GM23248 (cell line): ENCODE data around the gene MAP3K6. TPM values are rescaled to one million over a fixed set of nuclear protein-coding genes. Genes with fewer than 3 reads are reported as not detected.
A peak's percentile ranks its signal among the peaks of the same experiment; 100 is the strongest.

ENCODE experiments used
- DNase-seq: peaks from one replicate; pipeline ENCODE4 v3.0.0-alpha.2; 2015
- H2AFZ ChIP-seq: fragments of 200-600 bp; sonication (generic); 2 replicates; pipeline ENCODE4 v1.6.1; 2016; ENCODE audit warnings: antibody characterized with exemption
- H3F3A ChIP-seq: fragments of 200-600 bp; sonication (generic); 2 replicates; pipeline ENCODE4 v1.6.1; 2016; ENCODE audit warnings: mild to moderate bottlenecking, antibody characterized with exemption, mixed run types; ENCODE audit not compliant: insufficient read depth
- H3K27ac ChIP-seq: fragments of 200-600 bp; sonication (generic); 2 replicates; pipeline ENCODE4 v1.5.1; 2016; ENCODE audit warnings: mild to moderate bottlenecking
- H3K27me3 ChIP-seq: fragments of 200-600 bp; sonication (generic); replicated peaks from 2 replicates; pipeline ENCODE4 v1.6.1; 2016; ENCODE audit warnings: mild to moderate bottlenecking; ENCODE audit not compliant: insufficient read depth
- H3K36me3 ChIP-seq: fragments of 200-600 bp; sonication (generic); 2 replicates; pipeline ENCODE4 v1.6.1; 2016; ENCODE audit warnings: low read depth, mild to moderate bottlenecking
- H3K4me1 ChIP-seq: fragments of 200-600 bp; sonication (generic); 2 replicates; pipeline ENCODE4 v1.6.1; 2016; ENCODE audit warnings: mild to moderate bottlenecking; ENCODE audit not compliant: insufficient read depth
- H3K4me2 ChIP-seq: fragments of 200-600 bp; sonication (generic); one replicate; pipeline ENCODE4 v1.6.1; 2016; ENCODE audit warnings: mild to moderate bottlenecking; ENCODE audit not compliant: unreplicated experiment
- H3K4me3 ChIP-seq: fragments of 200-600 bp; sonication (generic); 2 replicates; pipeline ENCODE4 v1.5.1; 2016; ENCODE audit warnings: mild to moderate bottlenecking
- H3K79me2 ChIP-seq: fragments of 200-600 bp; sonication (generic); 2 replicates; pipeline ENCODE4 v1.6.1; 2016; ENCODE audit warnings: mild to moderate bottlenecking; ENCODE audit not compliant: insufficient read depth
- H3K9ac ChIP-seq: fragments of 200-600 bp; sonication (generic); 2 replicates; pipeline ENCODE4 v1.6.1; 2016; ENCODE audit warnings: mild to moderate bottlenecking
- H3K9me2 ChIP-seq: fragments of 200-600 bp; sonication (generic); 2 replicates; pipeline ENCODE4 v1.6.1; 2016; ENCODE audit warnings: mixed run types, mild to moderate bottlenecking, moderate library complexity; ENCODE audit not compliant: insufficient read depth
- H3K9me3 ChIP-seq: fragments of 200-600 bp; sonication (generic); one replicate; pipeline ENCODE4 v1.6.1; 2017; ENCODE audit warnings: low read depth
- H4K20me1 ChIP-seq: fragments of 200-600 bp; sonication (generic); 2 replicates; pipeline ENCODE4 v1.6.0; 2016; ENCODE audit not compliant: insufficient read depth
- EZH2 ChIP-seq: fragments of 200-600 bp; sonication (generic); IDR thresholded peaks from 2 replicates; pipeline ENCODE4 v1.6.1; 2018; ENCODE audit warnings: antibody characterized with exemption, mild to moderate bottlenecking; ENCODE audit not compliant: insufficient read depth, poor library complexity, severe bottlenecking
- EZH2phosphoT487 ChIP-seq: fragments of 200-600 bp; sonication (generic); IDR thresholded peaks from 2 replicates; pipeline ENCODE4 v1.6.1; 2018; ENCODE audit warnings: antibody characterized with exemption, moderate library complexity, mild to moderate bottlenecking, low read depth; ENCODE audit not compliant: insufficient read depth
- WGBS, 2 experiments: methylation state at CpG; one replicate each; pipeline ENCODE4 v1.1.6; 2015 to 2017; ENCODE audit warnings: low lambda C conversion rate in 2 of 2, low coverage in 1 of 2; ENCODE audit errors: missing lambda C conversion rate in 2 of 2; 5-methylcytosine and 5-hydroxymethylcytosine counted together
- in situ Hi-C: fragments of 300-500 bp; cut with MboI; formaldehyde crosslinking; loops from 2 replicates; pipeline ENCODE4 v1.15.0; 2020
- polyA plus RNA-seq: library from polyadenylated mRNA; unstranded; fragments of >200 nt; fragmentation: Nextera tagmentation; extraction: Ambion mirVana; gene quantifications from 2 replicates; pipeline ENCODE4 v1.2.1, GENCODE V29; 2016
- total RNA-seq: library from RNA; depleted of rRNA; stranded (reverse); fragments of >200 nt; shearing (Covaris generic); gene quantifications from 2 replicates; pipeline ENCODE4 v1.2.3, GENCODE V29; 2014

Gene MAP3K6
- total and polyA plus RNA-seq, 2 experiments from 2014 or later: 13.7 to 40.3 TPM

DNA sequence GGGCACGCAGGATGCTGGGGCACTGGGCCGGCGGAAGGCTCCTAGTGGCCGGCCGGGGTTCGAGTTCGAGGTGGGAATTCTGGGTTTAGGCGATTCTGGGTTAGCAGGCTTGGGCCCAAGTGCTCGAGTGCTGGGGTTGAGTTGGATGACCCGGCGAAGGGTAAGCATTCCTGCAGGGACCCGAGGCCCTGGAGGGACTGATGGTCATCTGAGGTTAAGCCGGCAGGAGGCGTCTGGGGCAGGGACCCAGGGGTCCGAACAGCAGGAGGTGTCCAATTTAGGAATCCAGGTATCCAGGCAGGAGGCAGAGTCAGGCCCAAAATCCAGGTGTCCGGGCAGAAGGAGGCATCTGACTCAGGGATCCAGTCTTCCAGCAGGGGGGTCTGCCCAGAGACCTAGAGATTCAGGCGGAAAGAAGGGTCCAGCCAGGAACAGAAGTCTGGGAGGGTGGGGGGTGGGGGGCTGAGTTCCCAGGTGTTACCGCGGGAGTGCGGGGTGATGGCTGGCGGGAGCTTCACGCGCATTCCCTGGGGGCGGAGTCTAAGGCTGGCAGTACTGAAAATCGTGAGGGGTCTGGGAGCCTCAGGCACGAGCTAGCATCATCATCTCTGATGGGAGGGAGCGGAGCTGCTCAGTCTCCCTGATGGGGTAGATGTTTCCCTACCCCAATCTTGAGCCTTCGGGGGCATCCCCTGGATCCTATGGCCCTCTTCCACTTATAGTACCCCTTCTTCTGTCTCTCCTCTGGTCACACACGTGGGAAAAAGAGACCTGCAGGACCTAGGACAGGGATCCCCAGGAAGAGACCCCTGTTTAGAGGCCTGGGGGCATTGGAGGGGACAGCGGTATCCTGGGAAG is 26.2 kb upstream of the MAP3K6 start:
- Histone ChIP-seq H2AFZ (peak overlapping the region; percentile 78), H4K20me1 (no peaks in the 10 kb centered on the region), H3K27me3 (no peaks in the 10 kb centered on the region), H3K9ac (peak overlapping the region; percentile 84), H3K4me1 (peaks cover 12% of the 10 kb centered on the region), H3K4me2 (peak overlapping the region; percentile 79), H3K36me3 (no peaks in the 10 kb centered on the region), H3K27ac (no peak overlapping the region), H3K79me2 (no peaks in the 10 kb centered on the region), H3K9me2 (no peaks in the 10 kb centered on the region), H3F3A (peaks cover 6% of the 10 kb centered on the region; the same call in 1 of the 2 replicates), H3K9me3 (no peaks in the 10 kb centered on the region), H3K4me3 (peak overlapping the region; percentile 90)
- no peak for DNase-seq
- TF ChIP-seq EZH2phosphoT487: no peak
- no peak for TF ChIP-seq EZH2
- in situ Hi-C loops: loop anchor here (5.0 kb wide), 2 partner anchors 91 to 291 kb away; no protein-coding TSS in a partner anchor
- 31 to 32% methylated on average over 26 to 30 of the region's 30 CpGs for WGBS, 2 experiments

- 1% methylated on average over 63 of the region's 69 CpGs for WGBS, 2 experiments
- Histone ChIP-seq H3K9me2 (no peaks in the 10 kb centered on the region), H2AFZ (peak within 1 kb of the TSS; percentile 81), H3F3A (peaks cover 6% of the 10 kb centered on the region; the same call in 1 of the 2 replicates), H3K79me2 (no peaks in the 10 kb centered on the region), H3K9ac (peak within 1 kb of the TSS; percentile 84), H3K27me3 (no peaks in the 10 kb centered on the region), H3K4me3 (peak within 1 kb of the TSS; percentile 90), H3K4me2 (peak within 1 kb of the TSS; percentile 79), H3K36me3 (no peaks in the 10 kb centered on the region), H3K4me1 (peaks cover 12% of the 10 kb centered on the region), H3K9me3 (no peaks in the 10 kb centered on the region), H3K27ac (no peak within 1 kb of the TSS), H4K20me1 (no peaks in the 10 kb centered on the region)
- peak; percentile 97 for DNase-seq
- TF ChIP-seq EZH2: no peak
- no peak for TF ChIP-seq EZH2phosphoT487
- in situ Hi-C loops: loop anchor here (5.0 kb wide), 2 partner anchors 90 to 290 kb away; no protein-coding TSS in a partner anchor
Measured at GRCh38 chr1:27392096-27392777, 25.5 kb upstream of the MAP3K6 start, which contains the start of gene GPR3. GPR3 (plus strand) TSS chr1:27392622; CDS start chr1:27393799, 1,177 bp downstream.

GRCh38 chr1:27391511-27392095 is 24.8 kb upstream of the MAP3K6 start:
- TF ChIP-seq EZH2: no peak
- TF ChIP-seq EZH2phosphoT487: no peak
- WGBS, 2 experiments: 2% methylated on average over 13 of the region's 13 CpGs
- Histone ChIP-seq H3K9me3 (no peaks in the 10 kb centered on the region), H2AFZ (peak overlapping the region; percentile 81), H3K4me3 (peak overlapping the region; percentile 90), H3K27ac (no peak overlapping the region), H3F3A (peaks cover 6% of the 10 kb centered on the region; the same call in 1 of the 2 replicates), H4K20me1 (no peaks in the 10 kb centered on the region), H3K36me3 (no peaks in the 10 kb centered on the region), H3K79me2 (no peaks in the 10 kb centered on the region), H3K9ac (peak overlapping the region; percentile 84), H3K4me2 (peak overlapping the region; percentile 79), H3K9me2 (no peaks in the 10 kb centered on the region), H3K27me3 (no peaks in the 10 kb centered on the region), H3K4me1 (peaks cover 12% of the 10 kb centered on the region)
- in situ Hi-C loops: loop anchor here (5.0 kb wide), 2 partner anchors 89 to 289 kb away; no protein-coding TSS in a partner anchor
- DNase-seq: peak; percentile 78
